HG02759 (cell line): ENCODE data around the gene NINL.
"Not testable (repeated sequence)": the region's sequence is repeated elsewhere in the genome, so short reads cannot be mapped to it uniquely, and the experiment has no call there.

Source experiments
- ATAC-seq: cut with Tn5 transposase; IDR thresholded peaks from one replicate; pipeline ENCODE4 v1.9.1; 2021; ENCODE audit warnings: mild to moderate bottlenecking, moderate library complexity; ENCODE audit not compliant: unreplicated experiment

NINL gene

DNA sequence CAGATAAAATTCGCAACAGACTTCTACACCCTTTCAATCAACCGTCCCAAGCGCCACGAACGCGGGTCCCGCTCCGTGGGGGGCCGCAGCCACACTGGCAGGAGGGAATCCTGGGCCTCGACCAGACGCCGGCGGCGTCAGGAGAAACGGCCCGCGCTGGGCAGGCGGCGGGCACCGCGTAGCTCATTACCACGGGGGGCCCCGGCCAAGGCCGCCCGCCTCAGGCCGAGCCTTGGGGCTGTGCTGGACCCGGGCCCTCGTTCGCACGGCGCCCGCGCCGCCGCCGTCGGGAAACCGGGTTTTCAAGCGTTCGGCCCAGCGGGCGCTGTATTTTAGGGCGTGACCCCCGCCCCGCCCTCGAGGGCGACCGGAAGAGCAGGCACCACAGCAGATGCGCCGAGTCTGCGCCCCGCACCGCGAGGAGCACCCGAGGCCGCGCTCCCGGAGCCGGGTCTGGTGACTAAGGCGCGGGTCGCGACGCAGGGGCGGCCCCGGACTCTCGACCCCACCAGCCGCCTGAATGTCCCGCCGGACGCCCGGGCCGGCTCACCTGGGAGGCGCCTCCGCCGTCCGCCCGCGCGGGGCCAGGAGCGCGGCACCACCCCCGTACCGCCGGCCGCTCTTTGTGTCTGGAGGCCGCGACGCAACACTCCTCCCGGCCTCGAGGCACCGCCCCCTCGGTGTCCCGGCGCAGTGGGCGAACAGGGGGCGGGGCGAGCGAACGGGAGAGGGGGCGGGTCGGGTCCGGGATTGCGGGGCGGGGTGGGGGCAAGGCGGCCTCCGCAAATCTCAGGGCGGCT lies at the start of gene NINL:
NINL (minus strand) TSS at position 627 of the 800 bp plus-strand sequence. CDS start 58,944 bp downstream, outside the sequence.
- ATAC-seq: peak; percentile 68

DNA sequence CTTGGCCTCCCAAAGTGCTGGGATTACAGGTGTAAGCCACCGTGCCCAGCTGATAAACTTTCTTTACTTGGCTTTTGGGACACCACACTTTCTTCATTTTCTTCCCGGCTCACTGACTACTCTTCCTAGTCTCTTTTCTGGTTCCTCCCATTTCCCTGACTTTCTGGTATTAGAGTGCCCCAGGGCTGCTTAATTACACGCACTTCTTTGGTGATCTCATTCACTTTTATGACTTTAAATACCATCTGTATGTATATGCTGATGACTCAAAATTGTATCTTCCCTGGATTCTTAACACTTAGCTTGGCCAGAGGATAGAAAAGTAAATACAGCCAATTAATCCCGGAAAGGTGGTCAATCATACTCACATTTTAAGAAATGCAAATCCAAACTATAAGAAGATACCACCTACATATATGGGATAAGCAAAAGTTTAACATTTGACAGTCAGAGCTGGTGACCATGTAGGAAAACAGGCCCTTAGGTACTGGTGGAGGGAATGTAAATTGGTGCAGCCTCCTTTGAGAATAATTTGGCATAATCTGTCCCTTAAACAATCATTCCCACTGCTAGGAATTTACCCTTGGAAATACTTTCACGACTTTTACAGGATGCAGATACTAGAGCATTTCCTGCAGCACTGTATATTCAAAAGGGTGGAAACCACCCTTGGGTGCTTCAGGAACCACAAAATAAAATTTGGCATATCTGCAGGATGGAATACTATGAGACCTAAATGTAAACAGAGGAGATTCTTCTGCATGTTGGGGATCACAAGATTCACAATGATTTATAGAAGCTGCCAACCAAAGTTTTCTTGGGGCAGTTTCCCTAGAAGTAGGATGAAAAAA lies 47.8 kb upstream of the NINL start:
- ATAC-seq: no peak

DNA sequence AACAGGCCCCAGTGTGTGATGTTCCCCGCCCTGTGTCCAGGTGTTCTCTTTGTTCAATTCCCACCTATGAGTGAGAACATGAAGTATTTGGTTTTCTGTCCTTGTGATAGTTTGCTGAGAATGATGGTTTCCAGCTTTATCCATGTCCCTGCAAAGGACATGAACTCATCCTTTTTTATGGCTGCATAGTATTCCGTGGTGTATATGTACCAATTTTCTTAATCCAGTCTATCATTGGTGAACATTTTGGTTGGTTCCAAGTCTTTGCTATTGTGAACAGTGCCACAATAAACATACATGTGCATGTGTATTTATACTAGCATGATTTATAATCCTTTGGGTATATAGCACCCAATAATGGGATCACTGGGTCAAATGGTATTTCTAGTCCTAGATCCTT lies 45.3 kb upstream of the NINL start:
- not testable (repeated sequence) for ATAC-seq

DNA sequence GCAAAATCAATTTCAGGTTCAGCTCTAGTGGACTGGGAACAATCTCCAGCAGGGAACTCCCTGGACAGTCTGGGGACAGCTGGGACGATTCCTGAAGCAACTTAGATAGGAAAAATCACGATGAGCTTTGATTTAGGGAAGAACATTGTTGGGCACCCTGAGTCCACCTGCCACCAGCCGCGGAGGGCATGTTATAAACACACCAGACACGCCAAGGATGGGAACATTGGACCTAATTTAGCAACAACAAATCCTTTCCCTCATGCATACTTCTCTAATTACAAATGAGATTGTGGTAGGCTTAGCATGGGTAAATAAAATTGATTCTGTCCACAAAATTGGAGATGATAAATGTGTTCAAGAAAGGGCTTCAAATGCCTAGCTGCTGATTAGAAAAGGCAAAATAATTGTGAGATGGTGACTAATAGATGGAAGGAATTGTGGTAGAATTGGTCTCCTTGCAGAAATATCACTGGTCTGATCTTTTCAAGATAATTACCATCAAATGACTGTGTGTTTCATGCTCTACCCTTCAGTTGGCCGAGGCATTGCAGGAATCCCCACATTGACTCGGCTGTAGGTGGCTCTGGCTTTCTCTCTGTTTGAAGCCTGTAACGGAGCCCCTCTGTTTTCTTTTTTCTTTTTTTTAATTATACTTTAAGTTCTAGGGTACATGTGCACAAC lies 44.6 kb upstream of the NINL start:
- ATAC-seq: no peak

DNA sequence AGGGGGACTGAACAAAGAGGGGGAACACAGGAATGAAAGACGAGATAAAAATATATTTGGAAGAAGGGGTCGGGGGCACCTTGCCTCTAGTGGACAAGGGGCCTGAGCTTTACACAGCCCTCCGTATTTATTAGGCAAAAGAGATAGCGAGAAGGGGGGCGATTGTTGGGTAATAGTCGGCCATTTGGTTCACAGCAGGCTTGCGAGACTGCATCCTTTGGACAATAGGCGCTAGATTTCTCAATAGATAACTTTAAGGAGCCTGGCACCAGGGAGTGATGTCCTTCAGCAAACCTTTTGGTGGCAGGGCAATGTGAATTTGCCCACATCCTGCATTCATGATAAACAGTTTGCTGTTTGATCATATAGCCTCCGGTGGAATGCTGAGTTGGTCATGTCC lies 41.4 kb upstream of the NINL start:
- no peak for ATAC-seq

DNA sequence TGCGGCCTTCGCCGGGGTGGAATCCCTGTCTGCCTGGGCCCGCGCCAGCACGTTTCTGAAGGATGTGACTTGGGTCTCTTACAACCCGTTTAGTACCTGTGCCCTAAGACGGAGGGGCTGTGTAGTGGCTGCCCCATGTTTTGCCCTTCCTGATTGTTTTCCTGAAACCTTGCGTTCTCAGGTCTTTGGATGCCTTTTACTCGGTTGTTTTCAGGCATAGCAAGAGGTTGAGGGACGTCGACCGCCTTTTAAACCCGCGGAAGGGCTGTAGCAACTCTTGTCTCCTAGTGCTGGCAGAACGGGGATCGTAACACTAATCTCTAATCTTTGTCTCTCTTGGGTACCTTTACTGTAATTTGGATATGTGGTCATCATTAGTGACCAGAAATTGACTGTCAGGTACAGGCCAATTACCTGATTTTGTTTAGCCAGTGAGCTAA lies 39.2 kb upstream of the NINL start:
- ATAC-seq: no peak

DNA sequence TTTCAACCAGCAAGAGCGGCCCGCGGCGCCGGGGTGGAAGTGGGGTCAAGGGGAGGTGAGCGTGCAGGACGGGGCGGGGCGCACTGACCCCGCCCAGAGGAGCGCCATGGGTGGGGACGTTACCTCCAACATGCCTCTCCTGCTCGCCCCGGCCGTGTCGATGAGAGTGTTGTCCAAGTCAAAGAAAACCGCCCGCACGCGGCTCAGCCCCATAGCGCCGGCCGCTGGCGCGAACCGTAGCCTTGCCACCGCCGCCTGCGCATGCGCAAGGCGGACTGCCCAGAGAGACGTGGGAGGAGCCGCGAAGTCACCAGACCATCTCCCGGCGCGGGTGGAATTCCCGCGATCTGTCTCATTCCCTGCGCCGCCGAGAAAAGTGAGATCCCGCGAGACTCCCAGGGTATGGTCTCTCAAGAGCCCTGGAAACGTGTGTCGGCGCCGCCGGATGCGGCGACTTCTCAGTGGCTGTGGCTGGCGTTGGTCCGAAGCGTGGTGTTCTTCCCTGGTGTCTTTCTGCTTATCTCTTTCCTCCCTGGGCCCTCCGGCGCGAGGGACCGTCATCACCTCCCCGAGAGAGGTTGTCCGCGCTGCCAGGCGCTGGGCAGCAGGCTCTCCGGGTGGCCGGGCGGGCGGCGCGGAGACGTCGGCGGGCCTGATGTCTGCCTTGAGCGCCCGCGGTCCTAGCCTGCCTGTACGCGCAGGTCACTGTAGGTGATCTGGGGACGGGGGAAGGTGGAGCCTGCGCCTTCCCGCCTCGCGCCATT lies 38.6 kb upstream of the NINL start, which contains the start of gene NANP:
NANP (minus strand) TSS at position 279 of the 764 bp plus-strand sequence; CDS start at position 213, 66 bp downstream.
- ATAC-seq: peak; percentile 86

DNA sequence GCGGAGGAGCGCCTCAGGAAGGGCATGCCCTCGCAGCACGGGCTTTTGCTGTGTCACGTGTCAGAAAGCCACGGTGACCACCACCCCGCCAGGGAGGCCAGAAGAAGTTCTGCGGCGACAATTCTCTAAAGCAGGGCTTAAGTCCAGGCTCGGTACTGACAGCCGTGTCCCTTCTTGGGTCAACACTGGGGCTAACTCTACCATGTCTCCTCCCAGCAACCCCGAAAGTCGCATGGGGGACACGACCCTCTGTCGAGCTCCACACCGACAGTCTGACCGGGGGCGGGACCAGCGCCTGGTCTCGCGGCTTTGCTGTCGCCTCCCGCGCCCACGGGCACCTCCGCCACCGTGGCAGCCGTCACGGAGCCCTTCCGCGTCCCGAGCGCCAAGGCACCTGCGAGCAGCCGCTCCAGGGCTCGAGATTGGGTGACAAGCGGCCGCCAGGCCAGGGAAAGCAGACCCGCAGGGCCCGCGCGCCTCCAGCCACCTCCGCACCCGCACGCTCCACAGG lies 37.9 kb upstream of the NINL start:
- peak; percentile 20 for ATAC-seq

DNA sequence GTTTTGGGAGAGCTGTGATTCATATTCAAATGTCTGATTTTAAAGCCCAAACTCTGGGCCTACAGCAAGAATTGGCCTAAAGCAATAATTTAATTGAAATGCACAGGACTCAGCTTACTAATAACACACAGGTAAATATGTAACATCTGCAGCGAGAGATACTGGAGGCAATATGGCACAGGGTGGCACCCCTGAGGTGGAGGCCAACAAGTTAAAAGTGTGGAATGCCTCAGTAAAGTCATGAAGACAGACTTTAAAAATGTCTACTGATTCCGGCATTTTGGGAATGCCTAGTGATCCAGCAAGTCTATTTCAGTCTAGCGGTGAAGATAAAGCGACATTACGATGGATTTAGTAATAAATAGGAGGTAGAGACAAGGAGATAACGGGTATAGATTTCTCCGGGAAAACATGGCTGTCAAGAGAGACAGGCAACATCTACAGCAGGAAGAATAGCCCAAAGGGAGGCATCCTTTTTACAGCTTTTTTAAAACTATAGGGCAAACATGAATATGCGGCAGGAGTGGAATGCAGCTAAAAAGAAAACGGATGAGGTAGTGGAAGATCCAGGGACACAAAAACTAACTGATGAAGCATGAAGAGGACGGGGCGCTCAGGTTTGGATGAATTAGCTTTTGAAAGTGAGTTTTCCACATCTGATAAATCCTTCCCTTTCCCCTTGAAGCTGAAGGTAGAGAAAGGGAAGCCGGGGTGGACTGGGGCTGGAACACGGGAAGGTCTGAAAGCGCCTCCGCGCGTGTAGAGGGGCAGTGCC lies 37.3 kb upstream of the NINL start:
- no peak for ATAC-seq

DNA sequence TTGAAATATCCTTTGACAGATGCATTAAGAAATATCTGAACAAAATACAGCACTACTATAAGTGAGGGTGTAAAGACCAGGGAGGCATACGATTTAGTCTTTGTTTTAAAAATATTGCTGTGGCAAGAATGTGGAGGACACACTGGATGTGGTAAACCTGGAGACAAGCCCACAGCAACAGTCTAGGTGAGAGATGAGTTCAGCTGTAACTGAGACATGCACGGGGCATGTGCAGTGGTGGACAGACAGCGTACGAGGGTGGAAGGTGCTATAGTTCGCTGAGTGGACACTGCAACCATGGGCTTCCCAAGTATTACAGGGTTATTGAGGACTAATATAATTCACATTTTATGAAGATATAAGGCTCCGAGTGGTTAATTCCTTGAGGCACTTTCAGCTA lies 36.7 kb upstream of the NINL start:
- ATAC-seq: no peak

DNA sequence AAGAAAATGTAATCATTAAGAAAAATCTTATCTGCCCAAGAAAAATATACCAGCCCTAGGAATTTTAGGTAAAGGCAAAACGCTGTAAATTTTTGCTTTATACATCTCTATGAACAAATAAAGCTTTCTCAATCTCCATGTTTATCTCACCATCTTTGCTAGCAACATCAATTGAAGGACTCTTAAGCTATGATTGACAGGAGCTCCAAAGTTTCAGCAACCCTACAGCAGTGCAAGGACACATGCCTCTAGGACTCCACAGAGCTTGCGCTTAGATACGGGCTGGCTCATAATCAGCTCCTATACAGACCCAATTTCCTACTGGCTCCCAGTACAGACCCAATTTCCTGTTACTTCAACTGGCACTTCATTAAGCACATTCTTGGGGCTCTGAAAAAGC lies 34.2 kb upstream of the NINL start:
- ATAC-seq: no peak

DNA sequence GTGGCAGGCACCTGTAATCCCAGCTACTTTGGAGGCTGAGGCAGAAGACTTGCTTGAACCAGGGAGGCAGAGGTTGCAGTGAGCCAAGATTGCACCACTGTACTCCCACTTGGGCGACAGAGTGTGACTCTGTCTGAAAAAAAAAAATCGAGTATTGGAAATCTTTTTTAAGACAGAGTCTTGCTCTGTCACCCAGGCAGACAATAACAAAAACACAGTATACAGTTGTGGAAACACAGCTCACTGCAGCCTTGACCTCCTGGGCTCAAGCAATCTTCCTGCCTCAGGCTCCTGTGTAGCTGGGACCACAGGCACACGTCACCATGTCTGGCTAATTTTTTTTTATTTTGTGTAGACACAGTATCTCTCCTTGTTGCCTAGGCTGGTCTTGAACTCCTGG lies 23.4 kb upstream of the NINL start:
- no peak for ATAC-seq

DNA sequence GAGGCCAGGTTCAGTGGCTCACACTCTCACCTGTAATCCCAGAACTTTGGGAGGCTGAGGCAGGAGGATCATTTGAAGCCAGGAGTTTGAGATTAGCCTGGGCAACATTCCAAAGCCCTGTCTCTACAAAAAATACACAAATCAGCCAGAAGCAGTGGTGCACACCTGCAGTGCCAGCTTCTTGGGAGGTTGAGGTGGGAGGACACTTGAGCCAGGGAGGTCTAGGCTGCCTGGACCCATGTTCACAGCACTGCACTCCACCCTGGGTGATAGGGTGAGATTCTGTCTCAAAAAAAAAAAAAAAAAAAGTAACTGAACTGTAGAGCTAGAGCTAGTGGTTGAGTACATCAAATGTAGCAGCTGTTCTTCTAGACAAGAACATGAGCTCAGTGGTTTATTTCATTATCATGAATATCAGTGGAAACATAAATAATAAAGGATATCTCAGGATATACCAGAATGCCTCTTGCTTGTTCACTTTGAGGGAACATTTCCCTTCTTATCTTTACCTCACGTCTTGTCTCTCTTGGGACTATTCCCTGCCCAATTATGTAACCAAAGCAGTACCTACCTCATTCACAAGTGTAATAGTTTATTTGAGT lies 20.9 kb upstream of the NINL start:
- ATAC-seq: no peak

DNA sequence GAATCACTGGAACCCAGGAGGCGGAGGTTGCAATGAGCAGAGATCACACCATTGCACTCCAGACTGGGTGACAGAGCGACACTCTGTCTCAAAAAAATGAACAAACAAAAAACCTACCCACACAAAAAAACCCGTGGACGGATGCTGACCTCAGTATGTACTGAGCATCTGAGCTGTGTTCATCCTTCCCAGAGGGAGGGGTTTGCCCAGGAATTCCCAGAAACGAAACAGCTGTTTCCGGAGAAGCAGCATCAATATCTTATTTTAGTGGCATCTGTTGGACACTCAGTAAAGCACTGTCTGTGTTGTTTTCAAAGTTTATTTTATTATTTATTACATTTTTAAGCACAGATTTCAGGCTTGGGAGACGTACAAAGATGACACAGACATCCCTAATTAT lies 19.8 kb upstream of the NINL start:
- ATAC-seq: no peak

DNA sequence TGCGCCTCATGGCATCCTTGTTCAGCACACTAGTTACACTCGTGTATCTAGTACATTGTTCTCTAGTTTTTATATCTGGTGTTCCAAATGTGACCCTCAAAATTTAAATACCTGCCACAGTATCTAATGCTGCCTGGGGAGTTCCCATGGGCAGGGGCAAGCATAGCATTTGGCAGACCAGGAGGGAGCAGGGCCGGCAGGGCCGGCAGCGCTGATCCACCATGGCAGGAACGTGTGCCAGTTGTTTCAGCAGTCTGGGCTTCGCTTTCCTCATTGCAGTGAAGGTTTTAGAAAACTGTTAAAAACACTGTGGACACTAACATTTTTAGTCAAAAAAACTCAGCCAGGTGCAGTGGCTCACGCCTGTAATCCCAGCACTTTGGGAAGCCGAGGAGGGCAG lies 19.3 kb upstream of the NINL start:
- no peak for ATAC-seq

DNA sequence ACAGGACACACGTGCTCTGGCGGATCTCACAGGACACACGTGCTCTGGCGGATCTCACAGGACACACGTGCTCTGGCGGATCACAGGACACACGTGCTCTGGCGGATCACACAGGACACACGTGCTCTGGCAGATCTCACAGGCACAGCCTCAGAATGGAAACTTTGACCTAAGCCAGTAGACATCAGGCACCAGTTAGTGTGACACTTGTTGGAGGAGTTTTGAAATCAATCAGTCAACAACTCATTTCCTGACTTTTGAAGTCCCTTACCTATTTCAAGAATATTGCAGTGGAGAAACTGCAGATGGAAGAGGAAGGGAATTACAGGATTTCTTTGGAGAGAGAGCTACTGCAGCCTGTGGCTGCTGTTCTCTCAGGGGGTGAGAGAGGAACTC lies 17.6 kb upstream of the NINL start:
- not testable (repeated sequence) for ATAC-seq

DNA sequence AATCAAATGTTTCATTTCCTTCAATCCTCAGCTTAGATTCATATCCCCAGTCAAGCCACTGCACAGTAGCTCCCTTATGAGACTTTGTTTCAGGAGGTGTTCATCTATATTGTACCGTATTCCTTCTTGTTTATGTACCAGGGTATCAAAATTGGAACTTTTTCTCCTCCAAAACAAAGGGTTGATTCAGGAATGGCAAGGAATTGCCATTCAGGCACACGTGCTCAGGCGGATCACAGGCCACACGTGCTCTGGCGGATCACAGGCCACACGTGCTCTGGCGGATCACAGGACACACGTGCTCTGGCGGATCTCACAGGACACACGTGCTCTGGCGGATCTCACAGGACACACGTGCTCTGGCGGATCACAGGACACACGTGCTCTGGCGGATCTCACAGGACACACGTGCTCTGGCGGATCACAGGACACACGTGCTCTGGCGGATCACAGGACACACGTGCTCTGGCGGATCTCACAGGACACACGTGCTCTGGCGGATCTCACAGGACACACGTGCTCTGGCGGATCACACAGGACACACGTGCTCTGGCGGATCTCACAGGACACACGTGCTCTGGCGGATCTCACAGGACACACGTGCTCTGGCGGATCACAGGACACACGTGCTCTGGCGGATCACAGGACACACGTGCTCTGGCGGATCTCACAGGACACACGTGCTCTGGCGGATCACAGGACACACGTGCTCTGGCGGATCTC lies 17.0 kb upstream of the NINL start:
- not testable (repeated sequence) for ATAC-seq

DNA sequence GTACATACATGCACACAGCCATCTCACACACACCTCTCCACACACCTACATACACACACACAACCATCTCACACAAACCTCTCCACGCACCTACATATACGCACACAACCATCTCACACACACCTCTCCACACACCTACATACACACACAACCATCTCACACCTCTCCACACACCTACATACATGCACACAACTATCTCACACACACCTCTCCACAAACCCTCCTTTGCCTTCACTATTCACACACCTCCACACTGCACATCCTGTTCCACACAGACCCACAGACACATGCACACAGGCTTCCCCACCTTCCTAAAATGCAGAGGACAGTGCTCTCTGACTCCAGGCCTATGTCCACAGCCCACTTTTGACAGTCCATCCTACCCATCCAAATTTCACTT lies 16.3 kb upstream of the NINL start:
- ATAC-seq: no peak

DNA sequence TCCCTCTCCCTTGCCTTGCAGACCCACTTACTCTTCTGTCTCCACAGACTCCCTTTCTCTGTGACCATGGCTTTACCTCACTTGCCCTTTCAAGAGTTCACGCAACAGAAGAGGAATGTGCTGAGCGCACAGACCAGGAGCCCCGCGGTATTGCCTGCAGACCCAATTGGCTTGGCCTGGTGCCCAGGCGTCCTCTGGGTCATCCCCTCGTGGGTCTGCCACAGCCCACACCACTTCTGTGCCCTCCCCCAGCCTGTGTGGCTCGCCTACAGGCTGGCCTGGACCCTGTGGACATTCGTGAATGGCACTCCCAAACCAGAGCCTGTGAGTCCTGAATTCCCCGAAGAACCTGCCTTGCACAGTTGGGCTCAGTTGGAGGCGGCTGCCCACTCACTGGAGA lies 15.3 kb upstream of the NINL start:
- no peak for ATAC-seq
